Naive thymus-derived CD8-positive, alpha-beta T cell (primary cell): ENCODE data around the gene ELFN1. TPM values are rescaled to one million over a fixed set of nuclear protein-coding genes. Genes with fewer than 3 reads are reported as not detected.

Experiments
- ATAC-seq, 2 donors: fragments of 150-1000 bp; cut with Tn5 transposase in 1 of 2; sonication (Bioruptor Pico), chemical (Tn5 transposase) in 1 of 2; 1 replicate in 1 of 2; 2 replicates in 1 of 2; pipeline ENCODE4 v1.10.0; 2021; ENCODE audit warnings: mild to moderate bottlenecking in 2 of 2, moderate library complexity in 2 of 2
- POLR2A ChIA-PET: fragments of 350-600 bp; sonication (Branson Sonifier 250); formaldehyde crosslinking; loops from one replicate; lab custom pipeline; 2021; ENCODE audit warnings: antibody characterized with exemption; lab: Charles Lee
- DNase-seq, 10 donors: peaks; one replicate each; pipeline versions ENCODE4 v3.0.0 to v3.0.0-alpha.2; 2020 to 2022
- H3K27ac Mint-ChIP-seq, 10 donors: one replicate each; pipeline ENCODE4 v1.8.0; 2020 to 2022; ENCODE audit warnings: mild to moderate bottlenecking in 10 of 10, mixed read lengths in 10 of 10, moderate library complexity in 4 of 10, inconsistent platforms in 1 of 10
- H3K27me3 Mint-ChIP-seq, 5 donors: one replicate each; pipeline ENCODE4 v1.8.0; 2021 to 2022; ENCODE audit warnings: mixed read lengths in 5 of 5
- H3K36me3 Mint-ChIP-seq, 3 donors: one replicate each; pipeline ENCODE4 v1.8.0; 2020 to 2022; ENCODE audit warnings: mixed read lengths in 3 of 3, mild to moderate bottlenecking in 2 of 3, inconsistent platforms in 1 of 3
- H3K4me1 Mint-ChIP-seq, 4 donors: one replicate each; pipeline ENCODE4 v1.8.0; 2021 to 2022; ENCODE audit warnings: mixed read lengths in 4 of 4
- H3K4me3 Mint-ChIP-seq, 10 donors: one replicate each; pipeline ENCODE4 v1.8.0; 2020 to 2022; ENCODE audit warnings: mild to moderate bottlenecking in 10 of 10, mixed read lengths in 10 of 10, moderate library complexity in 6 of 10, inconsistent platforms in 1 of 10
- H3K9me3 Mint-ChIP-seq, 9 donors: one replicate each; pipeline ENCODE4 v1.8.0; 2020 to 2022; ENCODE audit warnings: mixed read lengths in 9 of 9, mild to moderate bottlenecking in 3 of 9, inconsistent platforms in 1 of 9, moderate library complexity in 1 of 9
- polyA plus RNA-seq, 3 donors: library from polyadenylated mRNA; unstranded; fragments of 300-500 nt; fragmentation: Illumina TruSeq; gene quantifications; one replicate each; pipeline ENCODE4 v1.2.3, GENCODE V29; 2021
- total RNA-seq, 8 experiments: library from RNA in 2 of 8; stranded (reverse) in 2 of 8; gene quantifications; one replicate each; pipeline ENCODE4 v1.2.3 and lab custom pipeline; 2021 to 2026

Gene ELFN1
- total and polyA plus RNA-seq, 5 experiments from 2014 or later: not detected

- Mint-ChIP-seq H3K27ac (peak overlapping the region in 1 of 10 donors; percentile 21), H3K9me3 (peaks cover 0 to 2% (median 0%) of the 10 kb centered on the region in 9 donors), H3K36me3 (no peaks in the 10 kb centered on the region), H3K4me1 (peaks cover 10 to 28% (median 19%) of the 10 kb centered on the region in 4 donors), H3K4me3 (no peak overlapping the region), H3K27me3 (peaks cover 0 to 3% (median 0%) of the 10 kb centered on the region in 5 donors)
- POLR2A ChIA-PET: no interaction called here
- ATAC-seq (no peak), DNase-seq (peak in 1 of 10 donors; percentile 35)
These were observed 79.9 kb downstream of the ELFN1 start for GRCh38 chr7:1749864-1750466.

GRCh38 chr7:1750541-1751021 is 80.5 kb downstream of the ELFN1 start:
- POLR2A ChIA-PET: no interaction called here

GRCh38 chr7:1752111-1752510 is 82.0 kb downstream of the ELFN1 start:
- H3K9me3 Mint-ChIP-seq: peaks cover 0 to 2% (median 0%) of the 10 kb centered on the region in 9 donors
- H3K4me3 Mint-ChIP-seq: no peak overlapping the region
- H3K27ac Mint-ChIP-seq: no peak overlapping the region
- no peaks in the 10 kb centered on the region for H3K36me3 Mint-ChIP-seq
- DNase-seq: peak in 1 of 10 donors; percentile 56
- H3K27me3 Mint-ChIP-seq: peaks cover 0 to 3% (median 0%) of the 10 kb centered on the region in 5 donors
- peaks cover 7 to 25% (median 20%) of the 10 kb centered on the region in 4 donors for H3K4me1 Mint-ChIP-seq
- POLR2A ChIA-PET: no interaction called here
- no peak for ATAC-seq

More at GRCh38 chr7:1750541-1751021, 80.5 kb downstream of the ELFN1 start:
- DNase-seq (peak in 1 of 10 donors; percentile 51), ATAC-seq (no peak)
- Mint-ChIP-seq H3K27me3 (peaks cover 0 to 3% (median 0%) of the 10 kb centered on the region in 5 donors), H3K36me3 (no peaks in the 10 kb centered on the region), H3K4me3 (no peak overlapping the region), H3K9me3 (peaks cover 0 to 2% (median 0%) of the 10 kb centered on the region in 9 donors), H3K27ac (no peak overlapping the region), H3K4me1 (peaks cover 10 to 28% (median 19%) of the 10 kb centered on the region in 4 donors)

GRCh38 chr7:1752771-1753563 is 82.9 kb downstream of the ELFN1 start:
- ATAC-seq (peak; percentile 42 to 64), DNase-seq (peak in 5 of 10 donors; percentile 32 to 51 (median 38))
- POLR2A ChIA-PET: no interaction called here
- no peaks in the 10 kb centered on the region for H3K36me3 Mint-ChIP-seq
- H3K27me3 Mint-ChIP-seq: peaks cover 0 to 5% (median under 1%) of the 10 kb centered on the region in 5 donors
- H3K27ac Mint-ChIP-seq: peak overlapping the region in 4 of 10 donors; percentile 6 to 75 (median 56)
- H3K9me3 Mint-ChIP-seq: peaks cover 0 to 2% (median 0%) of the 10 kb centered on the region in 9 donors
- no peak overlapping the region for H3K4me3 Mint-ChIP-seq
- H3K4me1 Mint-ChIP-seq: peaks cover 5 to 18% (median 17%) of the 10 kb centered on the region in 4 donors

- Mint-ChIP-seq H3K36me3 (no peaks in the 10 kb centered on the region), H3K27ac (peak overlapping the region in 3 of 10 donors; percentile 6 to 44 (median 24)), H3K4me3 (no peak overlapping the region), H3K27me3 (peaks cover 0 to 9% (median 4%) of the 10 kb centered on the region in 5 donors), H3K4me1 (peaks cover 5 to 14% (median 11%) of the 10 kb centered on the region in 4 donors), H3K9me3 (peaks cover 0 to 2% (median 0%) of the 10 kb centered on the region in 9 donors)
- ATAC-seq: no peak
- POLR2A ChIA-PET: interaction anchor here (0.7 kb wide), 1 partner anchor 108 kb away, joined by 6 read pairs; no protein-coding TSS in a partner anchor
- no peak for DNase-seq
These were observed 83.4 kb downstream of the ELFN1 start for GRCh38 chr7:1753564-1753867.

- Mint-ChIP-seq H3K4me3 (no peak overlapping the region), H3K27ac (peak overlapping the region in 2 of 10 donors; percentile 32 to 83), H3K27me3 (peaks cover 0 to 13% (median 8%) of the 10 kb centered on the region in 5 donors), H3K4me1 (peaks cover 5 to 14% (median 11%) of the 10 kb centered on the region in 4 donors), H3K36me3 (no peaks in the 10 kb centered on the region), H3K9me3 (peaks cover 0 to 2% (median 0%) of the 10 kb centered on the region in 9 donors)
- DNase-seq (no peak), ATAC-seq (no peak)
- POLR2A ChIA-PET: interaction anchor here (0.7 kb wide), 1 partner anchor 108 kb away, joined by 6 read pairs; no protein-coding TSS in a partner anchor
These were observed 84.3 kb downstream of the ELFN1 start for GRCh38 chr7:1754345-1754908.

- Mint-ChIP-seq H3K27me3 (peaks cover 0 to 16% (median 8%) of the 10 kb centered on the region in 5 donors), H3K4me1 (peaks cover 5 to 14% (median 11%) of the 10 kb centered on the region in 4 donors), H3K27ac (peak overlapping the region in 1 of 10 donors; percentile 43), H3K36me3 (no peaks in the 10 kb centered on the region), H3K9me3 (peaks cover 0 to 2% (median 0%) of the 10 kb centered on the region in 9 donors), H3K4me3 (no peak overlapping the region)
- DNase-seq (no peak), ATAC-seq (no peak)
- POLR2A ChIA-PET: no interaction called here
These were observed 85.9 kb downstream of the ELFN1 start for GRCh38 chr7:1755783-1756625.

- Mint-ChIP-seq H3K27me3 (peaks cover 0 to 16% (median 8%) of the 10 kb centered on the region in 5 donors), H3K36me3 (no peaks in the 10 kb centered on the region), H3K9me3 (peaks cover 0 to 12% (median under 1%) of the 10 kb centered on the region in 9 donors), H3K27ac (peak overlapping the region in 2 of 10 donors; percentile 7 to 50), H3K4me3 (no peak overlapping the region), H3K4me1 (peaks cover 5 to 14% (median 11%) of the 10 kb centered on the region in 4 donors)
- DNase-seq (no peak), ATAC-seq (no peak)
- POLR2A ChIA-PET: no interaction called here
These were observed 87.5 kb downstream of the ELFN1 start for GRCh38 chr7:1757601-1758000.

- POLR2A ChIA-PET: no interaction called here
- Mint-ChIP-seq H3K4me3 (no peak overlapping the region), H3K36me3 (no peaks in the 10 kb centered on the region), H3K27me3 (peaks cover 0 to 16% (median 8%) of the 10 kb centered on the region in 5 donors), H3K27ac (no peak overlapping the region), H3K9me3 (peaks cover 0 to 13% (median 7%) of the 10 kb centered on the region in 9 donors), H3K4me1 (peaks cover 1 to 9% (median 6%) of the 10 kb centered on the region in 4 donors)
- ATAC-seq (peak; percentile 41 to 53), DNase-seq (peak in 2 of 10 donors; percentile 12 to 23)
These were observed 88.2 kb downstream of the ELFN1 start for GRCh38 chr7:1758028-1758858.

GRCh38 chr7:1758859-1759521 is 88.9 kb downstream of the ELFN1 start:
- Mint-ChIP-seq H3K9me3 (peaks cover 0 to 13% (median 6%) of the 10 kb centered on the region in 9 donors), H3K4me3 (no peak overlapping the region), H3K36me3 (no peaks in the 10 kb centered on the region), H3K4me1 (peaks cover 0 to 5% (median 2%) of the 10 kb centered on the region in 4 donors), H3K27me3 (peaks cover 0 to 16% (median 8%) of the 10 kb centered on the region in 5 donors), H3K27ac (peak overlapping the region in 1 of 10 donors; percentile 34)
- ATAC-seq (no peak), DNase-seq (no peak)
- POLR2A ChIA-PET: no interaction called here
